ENCODE data around the gene DTD2. TPM values are rescaled to one million over a fixed set of nuclear protein-coding genes. Genes with fewer than 3 reads are reported as not detected.

Gene DTD2
- total and polyA plus RNA-seq, 2 donors (not counting 1 experiment from before 2014, with no cell fraction given) = 11.9 to 14.1 TPM

DNA sequence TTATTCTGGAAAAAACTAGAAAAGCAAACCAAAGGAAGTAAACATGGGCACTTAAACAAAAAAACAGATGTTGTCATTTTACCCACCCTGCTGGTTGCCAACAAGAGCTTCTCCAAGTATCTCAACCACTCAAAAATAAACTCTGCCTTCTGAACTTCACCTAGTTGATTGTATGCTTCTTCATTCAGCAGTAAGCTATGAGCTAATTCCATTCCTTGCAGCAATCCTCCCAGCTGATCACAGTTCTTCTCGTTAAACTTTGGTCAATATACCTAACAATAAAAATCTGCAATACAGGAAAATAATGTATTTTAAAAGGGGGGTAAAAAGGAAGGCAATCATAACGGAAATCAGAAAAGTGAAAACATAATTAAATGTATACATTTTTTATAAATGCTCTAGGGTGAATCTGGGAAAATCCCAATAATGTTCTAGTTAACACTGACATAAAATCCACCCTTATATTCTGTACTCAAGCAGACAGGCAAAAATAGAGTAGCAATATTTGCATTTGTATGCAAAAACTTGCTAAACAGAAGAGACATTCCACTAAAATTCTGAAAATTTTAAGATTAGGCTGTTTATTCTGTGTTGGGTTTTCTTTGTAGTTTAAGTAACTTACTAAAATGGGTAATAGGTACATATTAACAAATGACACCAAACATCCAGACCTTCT is 54.4 kb downstream of the DTD2 start:
- no CpG with 5 or more reads among the region's 2 CpGs for WGBS (ENCODE audit: insufficient coverage)
- peaks cover 20% of the 10 kb centered on the region for H3K79me2 ChIP-seq (ENCODE audit: control insufficient read depth, insufficient read depth, low read length)
- peaks cover 9 to 12% of the 10 kb centered on the region in 2 experiments for H3K36me3 ChIP-seq (replicated peaks in 1 of 2; ENCODE audit: control extremely low read depth in 1 of 2, control insufficient read depth in 1 of 2, extremely low read depth in 1 of 2, insufficient read depth in 2 of 2, low read length in 1 of 2)
- ATAC-seq (ENCODE audit: low read depth) (no peak), DNase-seq (no peak)
- no peaks in the 10 kb centered on the region for H3K4me1 ChIP-seq (ENCODE audit: control insufficient read depth in 2 of 2, insufficient read depth in 2 of 2, low read length in 2 of 2)
- Mint-ChIP-seq H3K27ac (no peak overlapping the region), H3K4me1 (no peaks in the 10 kb centered on the region), H3K9me3 (ENCODE audit: insufficient read depth) (no peaks in the 10 kb centered on the region), H3K27me3 (no peaks in the 10 kb centered on the region), H3K4me3 (no peak overlapping the region)
- H3K27ac ChIP-seq (ENCODE audit: low read length in 2 of 2) = no peak overlapping the region
- intact Hi-C loops (cut with micrococcal nuclease) = no loop called here
- no peak overlapping the region for H3K4me3 ChIP-seq (ENCODE audit: control extremely low read depth in 1 of 5, extremely low read depth in 1 of 5, insufficient read depth in 1 of 5, low read depth in 2 of 5, low read length in 4 of 5)
- ChIA-PET POLR2A (no interaction called here), CTCF (interaction anchor here (0.9 to 1.4 kb wide), 2 partner anchors 11 to 18 kb away, joined by 3 to 5 read pairs; partner anchors contain the start of gene HEATR5A)
- H3K9me3 ChIP-seq (ENCODE audit: control extremely low read depth in 1 of 3, control insufficient read depth in 2 of 3, insufficient read depth in 1 of 3, low read length in 2 of 3) = no peaks in the 10 kb centered on the region
- no peak overlapping the region for H3K9ac ChIP-seq (ENCODE audit: low read length)
- TF ChIP-seq, protein P1, sequence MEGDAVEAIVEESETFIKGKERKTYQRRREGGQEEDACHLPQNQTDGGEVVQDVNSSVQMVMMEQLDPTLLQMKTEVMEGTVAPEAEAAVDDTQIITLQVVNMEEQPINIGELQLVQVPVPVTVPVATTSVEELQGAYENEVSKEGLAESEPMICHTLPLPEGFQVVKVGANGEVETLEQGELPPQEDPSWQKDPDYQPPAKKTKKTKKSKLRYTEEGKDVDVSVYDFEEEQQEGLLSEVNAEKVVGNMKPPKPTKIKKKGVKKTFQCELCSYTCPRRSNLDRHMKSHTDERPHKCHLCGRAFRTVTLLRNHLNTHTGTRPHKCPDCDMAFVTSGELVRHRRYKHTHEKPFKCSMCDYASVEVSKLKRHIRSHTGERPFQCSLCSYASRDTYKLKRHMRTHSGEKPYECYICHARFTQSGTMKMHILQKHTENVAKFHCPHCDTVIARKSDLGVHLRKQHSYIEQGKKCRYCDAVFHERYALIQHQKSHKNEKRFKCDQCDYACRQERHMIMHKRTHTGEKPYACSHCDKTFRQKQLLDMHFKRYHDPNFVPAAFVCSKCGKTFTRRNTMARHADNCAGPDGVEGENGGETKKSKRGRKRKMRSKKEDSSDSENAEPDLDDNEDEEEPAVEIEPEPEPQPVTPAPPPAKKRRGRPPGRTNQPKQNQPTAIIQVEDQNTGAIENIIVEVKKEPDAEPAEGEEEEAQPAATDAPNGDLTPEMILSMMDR (IDR thresholded peaks at IDR 0.05) = no peak
- no peak for TF ChIP-seq EZH2 (IDR thresholded peaks at IDR 0.05; ENCODE audit: borderline replicate concordance, insufficient read depth, low read depth, low read length, poor library complexity, severe bottlenecking)
- no peaks in the 10 kb centered on the region for H4K20me1 ChIP-seq (ENCODE audit: control insufficient read depth, insufficient read depth, low read length, poor library complexity, severe bottlenecking)
- H3K4me2 ChIP-seq (replicated peaks; ENCODE audit: low read depth, low read length, poor library complexity, severe bottlenecking) = no peak overlapping the region
- no peaks in the 10 kb centered on the region for H3K27me3 ChIP-seq (replicated peaks in 1 of 4; ENCODE audit: control extremely low read depth in 1 of 4, control insufficient read depth in 3 of 4, insufficient read depth in 4 of 4, low read length in 3 of 4)
- H2AFZ ChIP-seq (ENCODE audit: insufficient read depth, low read depth, low read length, poor library complexity, severe bottlenecking) = no peak overlapping the region

DNA sequence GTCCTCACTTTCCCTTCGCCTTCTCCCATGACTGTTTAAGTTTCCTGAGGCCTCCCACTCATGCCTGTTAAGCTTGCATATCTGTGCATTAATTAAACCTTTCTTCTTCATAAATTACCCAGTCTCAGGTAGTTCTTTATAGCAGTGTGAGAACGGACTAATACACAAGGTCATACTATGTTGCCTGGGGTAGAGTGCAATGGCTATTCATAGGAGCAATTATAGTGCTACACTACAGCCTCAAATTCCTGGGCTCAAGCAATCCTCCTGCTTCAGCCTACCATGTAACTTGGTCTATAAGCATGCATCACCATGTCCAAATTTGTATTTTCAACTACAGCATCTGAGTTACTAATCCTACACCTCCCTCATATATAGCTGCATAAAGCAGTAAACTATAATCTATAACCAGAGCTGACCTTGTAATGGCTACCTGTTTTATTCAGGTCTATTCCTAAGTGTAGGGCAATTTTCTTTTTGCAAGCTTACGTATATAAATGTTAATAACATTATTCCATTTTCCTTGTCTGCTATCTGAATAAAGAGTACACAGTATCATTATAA is 55.9 kb downstream of the DTD2 start:
- WGBS (ENCODE audit: insufficient coverage) = 80% methylated on average over 1 of the region's 3 CpGs
- Histone ChIP-seq H3K36me3 (replicated peaks in 1 of 2; ENCODE audit: control extremely low read depth in 1 of 2, control insufficient read depth in 1 of 2, extremely low read depth in 1 of 2, insufficient read depth in 2 of 2, low read length in 1 of 2) (peaks cover 9 to 17% of the 10 kb centered on the region in 2 experiments), H2AFZ (ENCODE audit: insufficient read depth, low read depth, low read length, poor library complexity, severe bottlenecking) (no peak overlapping the region), H4K20me1 (ENCODE audit: control insufficient read depth, insufficient read depth, low read length, poor library complexity, severe bottlenecking) (no peaks in the 10 kb centered on the region), H3K4me2 (replicated peaks; ENCODE audit: low read depth, low read length, poor library complexity, severe bottlenecking) (no peak overlapping the region), H3K27ac (ENCODE audit: low read length in 2 of 2) (no peak overlapping the region), H3K79me2 (ENCODE audit: control insufficient read depth, insufficient read depth, low read length) (peaks cover 12% of the 10 kb centered on the region), H3K4me1 (ENCODE audit: control insufficient read depth in 2 of 2, insufficient read depth in 2 of 2, low read length in 2 of 2) (no peaks in the 10 kb centered on the region), H3K27me3 (replicated peaks in 1 of 4; ENCODE audit: control extremely low read depth in 1 of 4, control insufficient read depth in 3 of 4, insufficient read depth in 4 of 4, low read length in 3 of 4) (no peaks in the 10 kb centered on the region), H3K9ac (ENCODE audit: low read length) (no peak overlapping the region), H3K9me3 (ENCODE audit: control extremely low read depth in 1 of 3, control insufficient read depth in 2 of 3, insufficient read depth in 1 of 3, low read length in 2 of 3) (no peaks in the 10 kb centered on the region), H3K4me3 (ENCODE audit: control extremely low read depth in 1 of 5, extremely low read depth in 1 of 5, insufficient read depth in 1 of 5, low read depth in 2 of 5, low read length in 4 of 5) (no peak overlapping the region)
- ATAC-seq (ENCODE audit: low read depth) (no peak), DNase-seq (no peak)
- Mint-ChIP-seq H3K27ac (no peak overlapping the region), H3K27me3 (no peaks in the 10 kb centered on the region), H3K4me3 (no peak overlapping the region), H3K9me3 (ENCODE audit: insufficient read depth) (no peaks in the 10 kb centered on the region), H3K4me1 (no peaks in the 10 kb centered on the region)
- no peak for TF ChIP-seq EZH2 (IDR thresholded peaks at IDR 0.05; ENCODE audit: borderline replicate concordance, insufficient read depth, low read depth, low read length, poor library complexity, severe bottlenecking)
- TF ChIP-seq, protein P1 (IDR thresholded peaks at IDR 0.05) = no peak
- intact Hi-C loops (cut with micrococcal nuclease) = no loop called here
- ChIA-PET CTCF (interaction anchor here (1.4 kb wide), 1 partner anchor 19 kb away, joined by 5 read pairs; the partner anchor contains the start of gene HEATR5A), POLR2A (no interaction called here)

All from B cell (primary cell).